ENCODE measurements around the gene KRTAP10-4.

- TF ChIP-seq CTCF (conservative IDR thresholded peaks at IDR 0.05; ENCODE audit: low read depth in 2 of 2): no peak
- no peak for TF ChIP-seq REST (IDR thresholded peaks at IDR 0.05; ENCODE audit: unreplicated experiment)
- TF ChIP-seq EZH2 (IDR thresholded peaks at IDR 0.05; ENCODE audit: low read depth, unreplicated experiment): no peak
- TF ChIP-seq EZH2phosphoT487 (IDR thresholded peaks at IDR 0.05; ENCODE audit: unreplicated experiment): no peak
- TF ChIP-seq POLR2AphosphoS5 (IDR thresholded peaks at IDR 0.05; ENCODE audit: low read depth): no peak
- TF ChIP-seq JUNB (IDR thresholded peaks at IDR 0.05; ENCODE audit: unreplicated experiment): no peak
- no peak for TF ChIP-seq CREB1 (CRISPR knock-in tag; IDR thresholded peaks at IDR 0.05; ENCODE audit: low read depth)
- no peak for TF ChIP-seq NANOG (IDR thresholded peaks at IDR 0.05; ENCODE audit: borderline replicate concordance)
- TF ChIP-seq ZNF462 (CRISPR knock-in tag; IDR thresholded peaks at IDR 0.05): no peak
- TF ChIP-seq STAT1 (IDR thresholded peaks at IDR 0.05; ENCODE audit: unreplicated experiment): no peak
- TF ChIP-seq ETS1 (IDR thresholded peaks at IDR 0.05): no peak
- no peak for TF ChIP-seq ZNF331 (CRISPR knock-in tag; IDR thresholded peaks at IDR 0.05; ENCODE audit: low read depth)
- TF ChIP-seq ZNF114 (CRISPR knock-in tag; IDR thresholded peaks at IDR 0.05): no peak
Measured at GRCh38 chr21:44569861-44570517, 3.5 kb upstream of the KRTAP10-4 start.

Data from GM23338 (cell line).